CD4-positive, alpha-beta T cell treated with Interleukin-6 at 100 ng/mL for 8 hours (primary cell): ENCODE results near the gene IGSF11.
"Not testable (repeated sequence)": the region's sequence is repeated elsewhere in the genome, so short reads cannot be mapped to it uniquely, and the experiment has no call there.

ENCODE experiments used
- DNase-seq: peaks from one replicate; pipeline ENCODE4 v3.0.0-alpha.2; 2020; ENCODE audit warnings: mixed read lengths, low spot score

IGSF11 gene, protein sequence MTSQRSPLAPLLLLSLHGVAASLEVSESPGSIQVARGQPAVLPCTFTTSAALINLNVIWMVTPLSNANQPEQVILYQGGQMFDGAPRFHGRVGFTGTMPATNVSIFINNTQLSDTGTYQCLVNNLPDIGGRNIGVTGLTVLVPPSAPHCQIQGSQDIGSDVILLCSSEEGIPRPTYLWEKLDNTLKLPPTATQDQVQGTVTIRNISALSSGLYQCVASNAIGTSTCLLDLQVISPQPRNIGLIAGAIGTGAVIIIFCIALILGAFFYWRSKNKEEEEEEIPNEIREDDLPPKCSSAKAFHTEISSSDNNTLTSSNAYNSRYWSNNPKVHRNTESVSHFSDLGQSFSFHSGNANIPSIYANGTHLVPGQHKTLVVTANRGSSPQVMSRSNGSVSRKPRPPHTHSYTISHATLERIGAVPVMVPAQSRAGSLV

DNA sequence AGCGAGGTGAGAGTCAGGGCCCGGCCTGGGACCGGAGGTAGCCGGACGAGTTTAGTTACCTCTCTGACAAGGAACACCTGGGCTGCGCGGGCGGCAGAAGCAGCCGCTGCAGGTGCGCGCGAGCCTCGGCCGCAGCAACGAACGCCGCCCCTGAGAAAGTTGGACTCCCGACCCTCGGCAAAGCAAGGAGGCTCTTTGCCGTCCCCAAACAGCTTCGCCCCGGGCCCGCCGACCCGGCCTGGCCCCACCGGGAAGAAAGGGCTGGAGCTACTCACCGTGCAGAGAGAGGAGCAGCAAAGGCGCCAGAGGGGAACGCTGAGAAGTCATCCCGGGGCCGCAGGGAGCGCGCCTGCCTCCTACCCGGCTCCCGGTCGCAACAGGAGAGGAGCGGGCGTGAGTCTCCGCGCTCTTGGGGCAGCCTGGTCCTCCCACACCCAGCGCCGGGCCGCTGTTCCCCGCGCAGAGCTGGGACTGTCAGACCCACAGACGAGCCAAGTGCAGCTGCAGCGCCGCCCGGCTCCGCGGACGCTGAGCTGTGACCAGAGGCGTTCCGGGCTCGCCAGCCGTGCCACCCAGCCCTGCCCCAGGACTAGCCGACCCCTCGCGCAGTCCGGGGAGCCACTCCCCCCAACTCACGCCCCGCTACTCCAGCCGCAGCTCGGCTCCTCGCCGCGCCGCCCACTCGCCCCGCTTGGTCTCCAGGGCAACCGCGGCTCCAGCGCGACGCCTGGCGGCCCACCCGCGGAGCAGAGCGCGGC is at the start of gene IGSF11:
TSS of gene IGSF11 (minus strand) at position 591 of the 758 bp plus-strand sequence. CDS start at position 327, 264 bp downstream.
- peak; percentile 39 for DNase-seq

DNA sequence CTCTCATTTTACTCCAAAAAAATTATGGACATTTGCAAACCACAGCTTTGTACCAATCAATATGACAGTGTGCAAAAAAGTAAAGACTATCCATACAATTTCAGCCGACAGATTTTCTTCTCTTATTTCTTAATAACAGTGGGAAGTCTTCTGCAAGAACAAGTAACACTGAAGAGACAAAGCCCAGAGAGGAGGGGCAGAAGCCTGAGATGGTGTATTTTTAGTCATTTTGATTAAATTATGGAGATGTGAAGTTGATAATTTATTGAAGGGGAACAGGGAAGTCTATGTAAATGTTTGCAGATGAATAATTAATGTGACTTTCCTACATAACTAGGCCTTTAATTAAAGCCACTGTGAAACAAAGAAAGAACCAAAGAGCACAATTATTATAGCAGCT is 45.7 kb upstream of the IGSF11 start:
- DNase-seq: no peak

DNA sequence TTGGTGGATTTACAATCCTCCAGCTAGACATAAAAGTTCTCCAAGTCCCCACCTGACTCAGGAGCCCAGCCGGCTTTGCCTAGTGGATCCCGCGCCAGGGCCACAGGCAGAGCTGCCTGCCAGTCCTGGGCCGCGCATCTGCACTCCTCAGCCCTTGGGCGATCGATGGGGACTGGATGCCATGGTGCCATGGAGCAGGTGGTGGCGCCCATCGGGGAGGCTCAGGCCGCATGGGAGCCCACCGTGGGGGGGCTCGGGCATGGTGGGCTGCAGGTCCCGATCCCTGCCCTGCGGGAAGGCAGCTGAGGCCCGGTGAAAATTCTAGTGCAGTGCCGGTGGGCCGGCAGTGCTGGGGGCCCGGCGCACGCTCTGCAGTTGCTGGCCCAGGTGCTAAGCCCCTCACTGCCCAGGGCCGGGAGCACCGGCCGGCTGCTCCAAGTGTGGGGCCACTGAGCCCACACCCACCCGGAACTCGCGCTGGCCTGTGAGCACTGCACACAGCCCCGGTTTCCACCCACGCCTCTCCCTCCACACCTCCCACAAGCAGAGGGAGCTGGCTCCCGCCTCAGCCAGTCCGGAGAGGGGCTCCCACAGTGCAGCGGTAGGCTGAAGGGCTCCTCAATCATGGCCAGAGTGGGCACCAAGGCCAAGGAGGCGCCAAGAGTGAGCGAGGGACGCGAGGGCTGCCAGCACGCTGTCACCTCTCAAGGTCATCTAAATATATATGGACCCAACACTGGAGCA is 38.8 kb upstream of the IGSF11 start:
- no peak for DNase-seq

DNA sequence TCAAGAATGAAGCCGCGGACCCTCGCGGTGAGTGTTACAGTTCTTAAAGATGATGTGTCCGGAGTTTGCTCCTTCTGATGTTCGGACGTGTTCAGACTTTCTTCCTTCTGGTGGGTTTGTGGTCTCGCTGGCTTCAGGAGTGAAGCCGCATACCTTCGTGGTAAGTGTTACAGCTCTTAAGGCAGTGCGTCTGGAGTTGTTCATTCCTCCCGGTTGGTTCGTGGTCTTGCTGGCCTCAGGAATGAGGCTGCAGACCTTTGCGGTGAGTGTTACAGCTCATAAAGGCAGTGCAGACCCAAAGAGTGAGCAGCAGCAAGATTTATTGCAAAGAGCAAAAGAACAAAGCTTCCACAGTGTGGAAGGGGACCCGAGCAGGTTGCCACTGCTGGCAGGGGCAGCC is 37.8 kb upstream of the IGSF11 start:
- DNase-seq: not testable (repeated sequence)

DNA sequence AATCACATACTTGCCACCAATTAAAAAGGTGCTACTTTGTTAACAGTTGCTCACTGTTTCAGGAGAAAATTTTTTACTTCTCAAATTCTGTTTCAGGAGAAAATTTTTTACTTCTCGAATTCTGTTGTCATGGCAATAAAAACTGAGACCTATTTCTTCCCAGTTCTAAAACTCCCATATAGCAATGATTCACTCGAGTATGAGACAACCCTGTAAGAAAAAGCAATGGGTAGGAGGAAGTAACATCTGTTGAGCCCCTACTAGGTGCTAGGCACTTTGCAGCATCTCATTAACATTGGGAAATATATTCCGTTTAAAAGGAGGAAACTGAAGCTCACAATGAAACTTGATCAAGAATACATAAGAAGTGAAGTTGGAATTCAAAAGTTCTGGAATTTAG is 35.1 kb upstream of the IGSF11 start:
- no peak for DNase-seq

DNA sequence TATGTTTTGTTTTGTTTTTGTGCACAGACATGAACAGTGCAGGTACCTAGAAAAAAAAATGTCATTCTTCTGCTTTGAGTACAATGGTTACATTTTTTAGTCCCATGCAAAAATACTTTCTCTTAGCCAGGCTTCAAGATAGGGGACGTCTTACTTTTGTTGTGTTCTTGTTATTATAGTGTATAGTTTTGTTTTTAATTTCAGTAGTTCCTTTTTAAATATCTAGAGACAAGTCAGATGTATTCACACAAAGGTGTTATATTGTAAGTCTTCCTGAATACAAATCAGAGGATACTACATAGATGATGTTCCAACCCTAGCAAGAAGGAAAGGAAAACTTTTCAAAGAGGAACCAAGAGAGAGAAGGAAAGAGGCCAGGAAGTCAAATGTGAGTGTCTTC is 28.8 kb upstream of the IGSF11 start:
- no peak for DNase-seq

DNA sequence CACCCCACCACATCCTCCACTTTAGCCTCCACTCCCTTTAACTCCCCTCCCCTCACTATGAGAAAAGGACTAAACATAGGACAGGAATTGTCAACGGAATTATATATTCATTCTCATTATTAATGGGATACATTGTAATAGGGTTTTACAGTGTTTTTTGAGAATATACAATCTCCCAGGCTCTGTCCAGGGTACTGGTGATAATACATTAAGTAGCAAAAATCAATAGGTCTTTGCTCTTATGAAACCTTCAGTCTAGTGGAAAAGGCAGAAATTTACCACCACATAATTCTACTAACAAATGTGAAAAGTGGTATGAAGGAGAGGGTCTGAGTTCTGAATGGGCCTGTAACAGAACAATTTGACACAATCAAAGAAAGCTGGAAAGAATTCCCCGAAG is 28.2 kb upstream of the IGSF11 start:
- DNase-seq: no peak

DNA sequence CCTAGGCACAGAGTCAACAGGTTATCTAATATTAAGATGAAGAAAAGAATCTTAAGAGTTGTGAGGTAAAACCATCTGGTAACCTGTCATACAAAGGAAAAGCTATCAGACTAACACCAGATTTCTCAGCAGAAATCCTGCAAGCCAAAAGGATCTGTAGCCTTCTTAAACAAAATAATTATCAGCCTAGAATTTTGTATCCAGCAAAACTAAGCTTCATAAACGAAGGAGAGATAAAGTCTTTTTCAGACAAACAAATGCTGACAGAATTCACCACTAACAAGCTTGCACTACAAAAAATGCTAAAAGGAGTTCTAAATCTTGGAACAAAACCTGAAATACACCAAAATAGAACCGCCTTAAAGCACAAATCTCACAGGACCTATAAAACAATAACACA is 9.9 kb upstream of the IGSF11 start:
- no peak for DNase-seq

DNA sequence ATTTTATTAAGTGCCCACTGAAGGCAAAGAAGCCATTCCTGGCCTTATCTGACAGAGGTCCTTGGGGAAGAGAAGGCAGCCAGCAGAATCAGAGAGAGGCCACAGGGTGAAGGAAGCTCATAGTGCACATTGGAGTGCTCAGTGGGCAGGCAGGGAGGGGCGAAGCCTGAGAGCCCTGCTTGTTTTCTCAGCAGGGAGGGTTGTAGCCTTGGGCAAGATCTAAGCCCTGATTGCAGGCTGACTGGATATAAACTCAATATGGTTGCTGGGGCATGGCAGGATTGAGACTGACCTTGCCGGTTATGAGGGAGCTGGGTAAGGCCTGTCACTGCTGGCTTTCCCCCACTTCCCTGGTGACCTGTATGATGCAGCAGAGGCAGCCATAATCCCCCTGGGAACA is 7.5 kb upstream of the IGSF11 start:
- no peak for DNase-seq

DNA sequence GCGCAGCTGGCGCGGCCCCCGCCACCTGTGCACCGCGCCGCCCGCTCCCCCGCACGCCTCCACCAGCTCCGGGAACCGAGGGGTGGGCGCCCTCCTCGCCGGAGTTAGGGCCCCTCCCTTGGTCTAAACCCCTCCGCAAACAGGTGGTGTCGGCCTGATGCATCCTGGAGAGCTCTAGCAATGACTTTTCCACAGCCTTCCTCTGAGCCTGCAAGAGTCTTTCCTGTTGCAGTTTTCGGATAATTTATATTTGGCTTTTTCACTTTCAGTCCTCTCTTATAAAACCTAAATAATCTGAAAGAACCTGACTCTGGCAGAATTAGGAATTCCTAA is 334 bp upstream of the IGSF11 start:
- no peak for DNase-seq

DNA sequence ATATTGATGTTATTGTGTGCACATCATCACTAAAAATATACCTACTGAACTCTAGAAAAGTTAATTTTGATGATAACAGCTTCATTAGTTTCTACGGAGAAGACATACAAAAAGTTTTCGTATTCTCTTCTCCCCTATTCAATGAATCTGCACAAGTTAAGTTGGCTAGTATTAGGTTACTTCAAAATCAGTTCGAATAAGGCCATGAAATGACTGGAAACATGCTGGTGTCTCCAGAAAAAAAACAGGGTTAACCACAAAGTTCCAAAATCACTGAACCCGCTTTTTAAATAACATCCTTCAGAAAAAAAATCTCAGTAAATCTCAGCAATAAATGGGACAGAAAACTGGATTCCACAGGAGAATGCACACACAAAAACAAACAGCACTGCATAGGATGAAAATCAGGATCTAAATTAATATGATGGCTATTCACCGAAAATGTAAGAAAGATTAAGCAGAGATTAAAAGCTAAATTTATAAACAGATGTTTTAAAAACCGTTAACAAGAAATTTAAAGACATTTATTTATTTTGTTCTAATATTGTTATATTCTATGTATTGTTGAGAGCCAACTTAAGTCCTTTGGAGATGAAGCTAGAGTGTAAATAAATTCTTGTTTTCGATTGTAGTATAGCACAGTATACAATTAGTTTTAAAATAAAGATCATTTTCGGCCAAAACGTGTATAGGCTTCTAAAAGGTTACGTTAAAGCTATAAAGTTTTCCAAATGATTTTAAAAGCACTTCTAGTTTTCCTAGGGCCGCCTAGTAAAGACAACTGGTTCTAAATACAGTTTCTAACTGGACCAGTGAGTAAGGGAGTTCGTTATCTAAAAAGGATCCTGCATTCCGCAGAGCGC is 1.0 kb downstream of the IGSF11 start:
- no peak for DNase-seq

DNA sequence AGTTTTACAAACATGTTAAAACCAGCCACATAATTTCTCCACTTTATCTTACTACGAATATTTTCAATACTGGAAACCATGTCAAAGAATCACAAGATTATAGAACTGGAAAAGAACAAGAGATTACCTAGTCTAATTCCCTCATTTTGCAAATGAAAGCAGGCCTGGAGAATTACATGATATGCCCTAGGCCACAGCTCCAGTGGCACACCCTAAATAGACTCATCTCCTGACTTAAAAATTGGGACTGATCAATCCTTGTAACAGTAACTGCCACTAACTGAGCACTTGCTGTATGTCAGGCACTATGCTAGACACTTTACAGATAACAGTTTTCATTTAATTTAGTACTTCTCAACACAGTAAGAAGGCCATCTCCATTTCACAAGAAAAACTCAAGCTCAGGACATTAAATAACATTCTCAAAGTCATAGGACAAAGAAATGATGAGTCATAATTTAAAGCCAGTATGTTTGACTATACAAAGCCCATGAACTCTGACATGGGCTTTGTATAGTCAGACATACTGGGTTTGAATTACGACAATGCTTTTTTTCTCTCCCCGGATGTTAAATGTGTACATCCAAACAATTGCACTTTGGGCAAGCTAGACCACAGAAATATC is 9.4 kb downstream of the IGSF11 start:
- DNase-seq: no peak

DNA sequence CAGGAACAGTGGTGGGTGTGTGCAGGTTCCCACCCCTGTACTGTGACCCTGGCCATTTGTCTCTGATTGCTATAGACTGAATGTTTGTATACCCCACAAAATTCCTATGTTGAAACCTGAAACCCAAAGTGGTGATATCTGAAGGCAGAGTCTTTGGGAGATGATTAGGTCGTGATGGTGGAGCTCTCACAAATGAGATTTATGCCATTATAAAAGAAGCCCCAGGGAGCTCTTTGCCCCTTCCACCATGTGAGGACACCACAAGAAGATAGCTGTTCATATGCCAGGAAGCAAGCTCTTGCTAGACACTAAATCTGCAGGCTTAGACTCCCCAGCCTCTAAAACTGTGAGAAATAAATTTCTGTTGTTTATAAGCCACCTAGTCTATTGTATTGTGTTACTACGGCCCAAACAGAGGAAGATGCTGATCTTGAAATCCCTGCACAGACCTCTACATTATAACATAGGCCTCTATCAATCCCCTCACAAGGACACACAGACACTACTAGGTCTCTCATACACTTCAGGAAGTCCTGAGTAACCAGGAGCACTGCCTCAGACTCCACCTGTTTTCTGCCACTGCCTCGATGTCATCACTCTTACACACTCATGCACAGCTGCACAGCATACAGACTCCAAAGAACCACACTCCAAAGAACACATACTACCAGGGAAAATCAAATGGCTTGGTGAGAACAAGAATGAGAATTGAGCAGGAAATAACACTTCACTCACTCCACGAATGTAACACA is 14.7 kb downstream of the IGSF11 start:
- DNase-seq: no peak

DNA sequence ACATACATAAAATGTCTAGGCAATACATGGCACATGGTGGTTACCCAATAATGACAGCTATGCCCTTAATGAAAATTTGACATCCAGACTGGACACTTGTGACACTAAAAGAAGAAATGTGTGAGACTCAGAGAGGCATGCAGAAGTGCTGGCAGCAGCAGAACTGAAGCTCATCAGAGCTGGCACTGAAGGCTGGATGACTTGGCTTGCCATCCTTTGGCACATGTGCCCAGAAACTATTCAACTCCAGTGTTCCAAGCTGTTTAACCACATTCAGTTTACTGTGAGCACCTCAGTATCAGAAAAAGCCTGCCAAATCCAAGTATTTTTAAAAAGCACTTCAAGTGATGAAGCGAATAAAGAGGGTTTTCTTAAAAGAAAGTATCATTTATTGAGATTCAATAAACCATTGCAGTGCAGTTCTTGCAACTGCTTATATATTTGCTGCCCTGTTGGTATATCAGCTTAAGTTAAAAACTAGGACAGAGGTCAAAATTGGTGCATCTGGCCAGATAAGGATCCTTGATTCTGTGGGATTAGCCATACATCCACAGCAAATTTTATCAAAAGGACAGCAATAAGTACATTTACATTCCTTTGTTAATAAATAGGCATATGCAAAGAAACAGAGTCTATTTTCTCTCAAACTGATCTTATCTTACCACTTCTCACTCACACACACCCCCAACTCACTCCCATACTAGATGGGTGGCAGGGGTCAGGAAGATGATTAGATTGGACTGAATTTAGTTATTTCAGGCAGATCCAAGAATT is 15.8 kb downstream of the IGSF11 start:
- DNase-seq: no peak

DNA sequence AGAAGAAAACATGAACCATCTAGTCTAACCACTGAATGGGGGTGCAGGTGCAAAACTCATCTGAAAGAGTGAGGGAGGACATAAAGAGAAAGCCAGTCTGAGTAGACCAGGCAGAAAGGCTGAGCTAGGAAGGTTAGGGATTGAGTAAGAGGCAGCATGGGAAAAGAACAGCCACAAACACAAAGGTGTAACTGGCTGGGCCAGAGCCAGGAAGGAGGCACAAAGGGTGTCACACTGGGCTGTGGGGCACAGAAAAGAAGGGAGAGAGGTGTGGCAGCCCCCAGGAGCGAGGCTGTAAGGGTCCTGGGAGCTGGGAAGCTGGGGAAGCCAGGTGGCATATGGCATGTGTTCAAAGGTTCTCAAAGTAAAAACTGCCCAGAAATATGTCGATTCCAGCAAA is 18.7 kb downstream of the IGSF11 start:
- DNase-seq: no peak

DNA sequence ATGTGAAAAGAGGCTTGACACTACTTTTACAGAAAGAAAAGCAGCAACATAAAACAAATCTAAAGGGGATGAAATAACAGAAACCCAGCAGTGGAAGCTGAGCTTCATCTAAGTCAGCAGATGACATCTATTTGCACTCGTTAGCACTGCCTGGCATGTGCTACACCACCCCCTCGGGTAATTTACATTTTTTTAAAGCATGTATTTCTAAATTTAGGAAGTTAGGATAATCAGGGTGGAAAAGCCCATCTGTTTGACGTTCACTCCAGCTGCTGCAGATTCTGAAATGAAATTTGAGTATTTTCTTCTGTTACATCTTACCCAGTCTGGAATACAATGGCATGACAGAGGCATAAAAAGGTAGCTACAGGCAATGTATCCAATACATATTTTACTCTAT is 20.7 kb downstream of the IGSF11 start:
- no peak for DNase-seq

DNA sequence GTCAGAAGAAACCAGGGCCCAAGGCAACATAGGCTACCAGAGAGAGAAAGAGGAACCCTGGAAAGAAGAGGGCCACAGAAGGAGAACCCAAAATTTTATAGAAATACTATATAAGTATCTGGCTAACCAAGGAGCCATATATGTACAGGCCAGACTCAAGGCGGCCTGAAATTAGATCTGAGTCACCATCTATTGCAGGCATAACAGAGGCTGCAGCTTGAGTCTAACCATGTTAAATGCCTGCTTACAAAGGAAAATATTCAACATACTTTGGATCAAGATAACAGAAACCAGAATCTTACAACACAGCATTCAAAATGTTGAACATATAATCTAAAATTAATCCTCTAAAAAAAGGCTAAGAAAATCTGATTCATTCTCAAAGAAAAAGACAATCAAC is 23.1 kb downstream of the IGSF11 start:
- DNase-seq: no peak

DNA sequence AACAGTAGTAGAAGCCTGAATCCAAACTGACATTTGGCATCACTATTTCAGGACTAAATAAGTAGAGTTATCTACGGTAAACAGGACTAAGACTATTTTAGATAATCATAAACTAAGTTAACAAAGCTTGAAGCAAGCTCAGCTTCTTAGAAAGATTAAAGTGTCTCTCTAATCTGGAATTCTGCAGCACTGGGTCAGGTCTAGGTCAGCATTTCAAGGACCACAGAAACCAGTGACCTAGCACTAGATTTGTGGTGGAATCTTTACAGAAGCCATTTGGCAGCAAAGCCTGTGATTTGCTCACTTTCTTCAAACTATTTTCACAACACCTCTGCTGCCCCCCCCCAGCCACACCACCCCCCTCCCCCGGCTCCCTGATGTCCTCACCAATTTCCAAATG is 37.5 kb downstream of the IGSF11 start:
- DNase-seq: no peak

DNA sequence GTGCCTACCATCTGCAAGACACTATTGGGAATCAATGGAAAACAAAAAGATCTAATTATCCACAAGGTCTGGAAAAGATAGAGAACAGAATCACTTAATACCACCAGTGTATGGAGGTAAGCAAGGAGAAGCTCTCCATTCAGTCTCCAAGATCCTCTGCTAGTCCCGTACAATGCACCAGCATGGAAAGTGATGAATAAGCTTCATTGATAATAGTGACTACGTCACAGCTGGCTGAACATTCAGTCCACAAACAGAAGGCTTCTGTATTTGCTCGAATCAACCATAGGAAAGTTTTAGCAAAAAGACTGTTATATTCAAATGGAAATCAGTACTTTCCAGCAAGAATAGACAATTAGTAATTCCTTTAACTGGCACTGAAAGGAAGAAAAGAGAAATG is 42.9 kb downstream of the IGSF11 start:
- DNase-seq: no peak
